ENCODE data around the gene PLCH1.

DNA sequence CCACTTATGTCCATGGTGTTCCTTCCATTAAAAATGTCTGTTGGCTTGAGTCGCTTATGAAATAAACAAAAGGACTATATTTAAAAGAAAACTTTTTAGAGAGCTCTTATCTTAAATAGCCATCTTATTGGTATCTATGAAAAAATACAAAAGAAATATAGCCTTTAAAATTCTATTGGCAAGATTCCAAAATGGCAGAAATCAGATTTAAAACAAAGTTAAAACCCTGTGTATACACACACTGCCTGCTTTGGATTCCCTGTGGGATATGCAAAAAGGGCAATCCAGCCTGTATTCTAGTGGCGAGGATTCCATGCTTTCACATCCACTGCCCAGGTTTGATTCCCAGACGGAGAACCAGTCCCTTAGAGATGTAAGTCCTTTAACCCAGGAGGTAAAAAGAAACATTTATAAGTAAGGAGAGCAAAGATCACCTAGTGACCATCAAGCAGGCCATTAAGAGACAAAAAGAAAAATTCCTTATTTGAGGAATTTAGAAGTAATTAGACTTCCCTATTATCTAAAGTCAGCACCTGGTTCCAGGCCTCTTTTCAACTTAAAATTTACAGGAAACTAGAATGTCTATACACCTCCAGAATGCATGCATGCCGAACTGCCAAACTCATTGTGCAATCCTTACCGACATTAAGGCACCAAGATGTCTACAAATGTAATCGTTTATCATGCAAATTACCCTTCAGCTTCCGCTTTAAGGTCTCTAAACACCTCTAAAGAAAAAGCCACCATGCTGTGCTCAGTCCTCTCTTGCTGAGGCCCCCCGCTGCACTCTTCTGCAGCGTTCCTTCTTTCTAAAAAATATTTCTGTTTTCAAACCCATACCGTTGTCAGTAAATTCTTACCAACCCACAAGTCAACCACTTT is 381.8 kb downstream of the PLCH1 start:
- TF ChIP-seq MTA1 (CRISPR knock-in tag; IDR thresholded peaks at IDR 0.05; ENCODE audit: borderline replicate concordance) (no peak), PHB2 (IDR thresholded peaks at IDR 0.05; ENCODE audit: partially characterized antibody) (no peak), DPF2 (CRISPR knock-in tag; IDR thresholded peaks at IDR 0.05; ENCODE audit: borderline replicate concordance, low read depth) (no peak), PHF5A (CRISPR knock-in tag; IDR thresholded peaks at IDR 0.05; ENCODE audit: low read depth, unreplicated experiment) (no peak), MAFK (conservative IDR thresholded peaks at IDR 0.05 in 1 of 2, IDR thresholded peaks at IDR 0.05 in 1 of 2; ENCODE audit: low read length in 2 of 2) (no peak), NRL (CRISPR knock-in tag; IDR thresholded peaks at IDR 0.05; ENCODE audit: borderline replicate concordance) (no peak), NFE2 (CRISPR knock-in tag; IDR thresholded peaks at IDR 0.05) (no peak)
- TF ChIP-seq, protein P1, sequence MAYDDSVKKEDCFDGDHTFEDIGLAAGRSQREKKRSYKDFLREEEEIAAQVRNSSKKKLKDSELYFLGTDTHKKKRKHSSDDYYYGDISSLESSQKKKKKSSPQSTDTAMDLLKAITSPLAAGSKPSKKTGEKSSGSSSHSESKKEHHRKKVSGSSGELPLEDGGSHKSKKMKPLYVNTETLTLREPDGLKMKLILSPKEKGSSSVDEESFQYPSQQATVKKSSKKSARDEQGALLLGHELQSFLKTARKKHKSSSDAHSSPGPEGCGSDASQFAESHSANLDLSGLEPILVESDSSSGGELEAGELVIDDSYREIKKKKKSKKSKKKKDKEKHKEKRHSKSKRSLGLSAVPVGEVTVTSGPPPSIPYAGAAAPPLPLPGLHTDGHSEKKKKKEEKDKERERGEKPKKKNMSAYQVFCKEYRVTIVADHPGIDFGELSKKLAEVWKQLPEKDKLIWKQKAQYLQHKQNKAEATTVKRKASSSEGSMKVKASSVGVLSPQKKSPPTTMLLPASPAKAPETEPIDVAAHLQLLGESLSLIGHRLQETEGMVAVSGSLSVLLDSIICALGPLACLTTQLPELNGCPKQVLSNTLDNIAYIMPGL (CRISPR knock-in tag; IDR thresholded peaks at IDR 0.05; ENCODE audit: borderline replicate concordance in 1 of 2, low read depth in 1 of 2): no peak
- TF ChIP-seq, protein P2, sequence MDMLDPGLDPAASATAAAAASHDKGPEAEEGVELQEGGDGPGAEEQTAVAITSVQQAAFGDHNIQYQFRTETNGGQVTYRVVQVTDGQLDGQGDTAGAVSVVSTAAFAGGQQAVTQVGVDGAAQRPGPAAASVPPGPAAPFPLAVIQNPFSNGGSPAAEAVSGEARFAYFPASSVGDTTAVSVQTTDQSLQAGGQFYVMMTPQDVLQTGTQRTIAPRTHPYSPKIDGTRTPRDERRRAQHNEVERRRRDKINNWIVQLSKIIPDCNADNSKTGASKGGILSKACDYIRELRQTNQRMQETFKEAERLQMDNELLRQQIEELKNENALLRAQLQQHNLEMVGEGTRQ (IDR thresholded peaks at IDR 0.05; ENCODE audit: low read depth, low read length): no peak
- TF ChIP-seq, protein P2 (CRISPR knock-in tag; IDR thresholded peaks at IDR 0.05; ENCODE audit: borderline replicate concordance): no peak
- TF ChIP-seq, protein P3, sequence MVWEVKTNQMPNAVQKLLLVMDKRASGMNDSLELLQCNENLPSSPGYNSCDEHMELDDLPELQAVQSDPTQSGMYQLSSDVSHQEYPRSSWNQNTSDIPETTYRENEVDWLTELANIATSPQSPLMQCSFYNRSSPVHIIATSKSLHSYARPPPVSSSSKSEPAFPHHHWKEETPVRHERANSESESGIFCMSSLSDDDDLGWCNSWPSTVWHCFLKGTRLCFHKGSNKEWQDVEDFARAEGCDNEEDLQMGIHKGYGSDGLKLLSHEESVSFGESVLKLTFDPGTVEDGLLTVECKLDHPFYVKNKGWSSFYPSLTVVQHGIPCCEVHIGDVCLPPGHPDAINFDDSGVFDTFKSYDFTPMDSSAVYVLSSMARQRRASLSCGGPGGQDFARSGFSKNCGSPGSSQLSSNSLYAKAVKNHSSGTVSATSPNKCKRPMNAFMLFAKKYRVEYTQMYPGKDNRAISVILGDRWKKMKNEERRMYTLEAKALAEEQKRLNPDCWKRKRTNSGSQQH (CRISPR knock-in tag; IDR thresholded peaks at IDR 0.05; ENCODE audit: low read depth): no peak

Measured in HepG2 (cell line).